ENCODE data around the gene SDR39U1.
"Not testable (repeated sequence)": the region's sequence is repeated elsewhere in the genome, so short reads cannot be mapped to it uniquely, and the experiment has no call there.

Gene SDR39U1, protein sequence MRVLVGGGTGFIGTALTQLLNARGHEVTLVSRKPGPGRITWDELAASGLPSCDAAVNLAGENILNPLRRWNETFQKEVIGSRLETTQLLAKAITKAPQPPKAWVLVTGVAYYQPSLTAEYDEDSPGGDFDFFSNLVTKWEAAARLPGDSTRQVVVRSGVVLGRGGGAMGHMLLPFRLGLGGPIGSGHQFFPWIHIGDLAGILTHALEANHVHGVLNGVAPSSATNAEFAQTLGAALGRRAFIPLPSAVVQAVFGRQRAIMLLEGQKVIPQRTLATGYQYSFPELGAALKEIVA

DNA sequence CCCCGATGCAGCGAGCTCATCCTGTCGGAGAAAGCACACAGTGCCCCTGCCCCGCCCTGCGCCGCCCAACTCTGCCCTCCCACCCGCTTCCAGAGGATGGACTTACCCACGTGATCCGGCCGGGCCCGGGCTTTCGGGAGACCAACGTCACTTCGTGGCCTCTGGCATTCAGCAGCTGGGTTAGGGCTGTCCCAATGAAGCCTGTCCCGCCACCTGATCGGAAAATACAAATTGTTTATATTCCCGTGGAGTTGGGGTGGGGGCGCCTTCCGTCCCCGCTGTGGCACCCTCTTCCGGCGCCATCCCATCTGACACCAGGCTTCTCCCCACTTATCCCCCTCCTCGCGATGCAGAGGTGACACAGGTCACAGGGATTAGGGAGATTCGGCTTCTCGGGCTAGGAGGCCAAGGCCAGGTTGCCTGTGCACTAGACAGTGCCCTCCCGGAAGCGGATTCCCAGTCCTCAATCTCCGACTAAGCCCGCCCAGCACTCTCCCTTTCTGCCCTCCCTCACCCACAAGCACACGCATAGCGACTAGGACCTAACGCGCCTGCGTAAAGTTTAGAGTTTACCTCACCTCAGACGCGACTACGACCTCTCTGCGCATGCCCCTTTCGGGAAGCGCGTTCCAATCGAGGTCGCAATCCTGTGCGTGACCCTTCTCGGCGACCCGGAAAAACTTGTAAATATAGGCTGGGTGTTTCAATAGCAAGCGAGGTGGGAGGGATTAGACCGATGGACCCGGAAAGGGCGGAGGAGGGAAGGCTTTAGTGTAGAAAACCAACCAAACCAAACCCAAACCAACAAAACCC is at the start of gene SDR39U1:
Gene SDR39U1, minus strand, starts transcription at position 537 of the 813 bp plus-strand sequence. Its CDS starts 7 bp downstream, at position 530.
- DNase-seq (ENCODE audit: low read depth, low spot score), result peak; percentile 98

- not testable (repeated sequence) for DNase-seq (ENCODE audit: low read depth, low spot score)
Observed at GRCh38 chr14:24491586-24492408, 49.2 kb upstream of the SDR39U1 start.

DNA sequence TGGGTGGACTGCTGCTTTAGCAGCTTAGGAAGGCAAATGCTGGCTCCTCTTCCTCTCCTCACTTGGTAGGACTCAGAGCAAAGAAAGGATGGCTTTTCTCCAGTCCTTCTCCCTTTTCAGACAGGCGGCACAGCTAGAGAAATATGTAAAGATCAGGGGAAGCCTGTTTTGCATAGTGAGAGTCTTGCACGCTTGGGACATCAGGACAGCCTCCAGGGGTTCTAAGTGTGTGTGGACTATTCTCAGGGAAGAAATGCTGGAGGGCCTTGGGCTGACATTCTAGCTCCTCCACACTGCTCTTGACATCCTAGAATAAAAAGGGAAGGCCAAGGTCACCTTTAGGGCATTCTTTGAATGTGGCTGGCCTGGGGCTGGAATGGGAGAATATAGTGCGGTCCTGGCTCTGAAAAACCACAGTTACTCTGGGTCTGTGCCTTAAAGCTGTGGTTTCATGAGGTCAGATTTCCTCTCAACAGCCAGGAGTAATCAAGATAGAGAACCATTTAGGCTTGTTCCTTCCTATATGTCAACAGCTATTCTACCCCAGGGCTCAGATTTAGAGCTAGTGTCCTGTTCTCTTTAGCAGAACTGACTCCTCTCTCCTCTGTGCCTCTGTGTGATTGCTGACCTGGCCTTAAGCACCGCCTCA is 41.2 kb upstream of the SDR39U1 start:
- no peak for DNase-seq (ENCODE audit: low read depth, low spot score)

DNA sequence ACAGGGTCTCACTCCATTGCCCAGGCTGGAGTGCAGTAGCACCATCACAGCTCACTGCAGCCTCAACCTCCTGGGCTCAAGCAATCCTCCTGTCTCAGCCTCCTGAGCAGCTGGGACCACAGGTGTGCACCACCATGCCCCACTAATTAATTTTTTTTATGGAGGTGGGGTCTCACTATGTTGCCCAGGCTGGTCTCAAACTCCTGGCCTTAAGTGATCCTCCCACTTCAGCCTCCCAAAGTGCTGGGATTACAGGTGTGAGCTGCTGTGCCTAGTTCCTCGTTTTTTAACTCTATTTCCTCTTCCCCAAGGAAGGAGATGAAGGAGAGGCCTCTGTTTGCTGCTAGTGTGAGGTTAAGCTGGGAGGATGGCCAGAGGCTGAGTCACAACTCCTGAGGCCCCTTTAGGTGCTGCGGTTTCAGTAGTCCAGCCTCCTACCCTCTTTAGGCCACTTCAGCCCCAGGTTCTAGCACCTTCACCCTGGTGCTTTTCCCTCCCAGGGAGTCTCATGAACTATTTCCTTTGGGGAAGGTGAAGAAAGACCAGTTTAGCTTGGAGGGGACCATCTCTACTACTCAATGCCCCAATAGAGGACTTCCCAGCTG is 40.2 kb upstream of the SDR39U1 start:
- not testable (repeated sequence) for DNase-seq (ENCODE audit: low read depth, low spot score)

- DNase-seq (ENCODE audit: low read depth, low spot score), result no peak
Observed at GRCh38 chr14:24481622-24482324, 39.2 kb upstream of the SDR39U1 start.

DNA sequence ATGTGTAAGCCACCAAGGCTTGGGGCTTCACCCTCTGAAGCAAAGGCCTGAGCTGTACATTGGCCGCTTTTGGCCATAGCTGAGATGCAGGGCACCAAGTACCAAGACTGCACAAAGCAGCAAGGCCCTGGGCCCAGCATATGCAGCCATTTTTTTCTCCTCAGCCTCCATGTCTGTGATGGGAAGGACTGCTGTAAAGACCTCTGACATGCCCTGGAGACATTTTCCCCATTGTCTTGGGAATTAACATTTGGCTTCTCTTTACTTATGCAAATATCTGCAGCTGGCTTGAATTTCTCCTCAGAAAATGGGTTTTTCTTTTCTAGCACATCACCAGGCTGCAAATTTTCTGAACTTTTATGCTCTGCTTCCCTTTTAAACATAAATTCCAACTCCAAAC is 37.4 kb upstream of the SDR39U1 start:
- DNase-seq (ENCODE audit: low read depth, low spot score), result not testable (repeated sequence)

GRCh38 chr14:24475261-24475660 is 32.7 kb upstream of the SDR39U1 start:
- DNase-seq (ENCODE audit: low read depth, low spot score), result no peak

DNA sequence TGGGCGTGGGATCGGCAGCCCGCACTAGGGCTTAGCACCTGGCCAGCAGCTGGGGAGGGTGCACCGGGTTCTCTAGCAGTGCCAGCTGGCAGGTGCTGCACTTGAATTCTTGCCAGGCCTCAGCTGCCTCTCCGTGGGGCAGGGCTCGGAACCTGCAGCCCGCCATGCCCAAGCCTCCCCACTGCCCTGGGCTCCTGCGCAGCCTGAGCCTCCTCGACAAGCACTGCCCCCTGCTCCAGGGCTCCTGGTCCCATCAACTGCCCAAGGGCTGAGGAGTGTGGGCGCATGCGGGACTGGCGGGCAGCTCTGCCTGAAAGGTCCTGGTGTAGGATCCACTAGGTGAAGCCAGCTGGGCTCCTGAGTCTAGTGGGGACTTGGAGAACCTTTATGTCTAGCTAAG is 30.6 kb upstream of the SDR39U1 start:
- no peak for DNase-seq (ENCODE audit: low read depth, low spot score)

GRCh38 chr14:24470450-24470849 is 27.9 kb upstream of the SDR39U1 start:
- DNase-seq (ENCODE audit: low read depth, low spot score), result not testable (repeated sequence)

GRCh38 chr14:24465805-24466204 is 23.2 kb upstream of the SDR39U1 start:
- no peak for DNase-seq (ENCODE audit: low read depth, low spot score)

GRCh38 chr14:24465368-24465767 is 22.8 kb upstream of the SDR39U1 start:
- DNase-seq (ENCODE audit: low read depth, low spot score), result no peak

DNA sequence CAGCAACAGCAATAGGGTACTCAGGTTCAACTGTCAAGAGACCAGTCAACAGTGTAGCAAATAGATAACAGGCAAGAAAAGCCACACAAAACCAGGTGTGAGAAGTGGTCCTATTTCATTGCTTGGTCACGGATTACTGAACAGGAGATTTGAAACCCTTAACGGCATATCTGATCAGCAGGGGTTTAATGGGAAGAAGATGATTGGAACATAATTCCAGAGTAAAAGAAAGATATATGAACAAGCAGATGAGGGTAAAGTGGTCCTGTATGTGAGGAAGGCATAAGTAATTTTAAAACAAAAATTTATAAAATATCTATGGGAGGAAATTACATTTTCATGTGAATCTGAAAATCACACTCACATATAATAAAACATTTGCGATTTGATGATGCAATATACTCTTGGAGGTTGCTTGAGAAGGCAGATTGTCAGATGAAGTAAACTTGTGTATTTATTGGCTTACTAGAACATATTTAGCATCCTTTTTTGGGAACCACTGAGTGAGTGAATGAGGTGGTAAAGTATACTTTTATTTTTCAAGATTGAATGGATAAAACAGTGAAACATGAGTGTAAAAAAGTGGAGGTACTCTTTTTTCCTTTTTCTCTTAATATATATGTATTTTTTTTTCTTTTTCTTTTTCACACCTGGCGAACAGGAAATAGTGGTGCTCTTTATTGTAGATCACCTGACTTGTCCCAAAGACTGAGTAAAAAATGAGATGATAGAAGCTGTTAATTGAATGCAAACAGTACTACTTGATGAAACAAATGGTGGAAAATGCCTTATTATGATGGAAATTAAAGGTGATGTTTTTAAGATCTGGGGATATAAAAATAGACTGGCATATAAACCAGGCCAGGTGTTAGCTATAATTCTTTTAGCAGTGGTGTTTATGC is 21.6 kb upstream of the SDR39U1 start:
- no peak for DNase-seq (ENCODE audit: low read depth, low spot score)

DNA sequence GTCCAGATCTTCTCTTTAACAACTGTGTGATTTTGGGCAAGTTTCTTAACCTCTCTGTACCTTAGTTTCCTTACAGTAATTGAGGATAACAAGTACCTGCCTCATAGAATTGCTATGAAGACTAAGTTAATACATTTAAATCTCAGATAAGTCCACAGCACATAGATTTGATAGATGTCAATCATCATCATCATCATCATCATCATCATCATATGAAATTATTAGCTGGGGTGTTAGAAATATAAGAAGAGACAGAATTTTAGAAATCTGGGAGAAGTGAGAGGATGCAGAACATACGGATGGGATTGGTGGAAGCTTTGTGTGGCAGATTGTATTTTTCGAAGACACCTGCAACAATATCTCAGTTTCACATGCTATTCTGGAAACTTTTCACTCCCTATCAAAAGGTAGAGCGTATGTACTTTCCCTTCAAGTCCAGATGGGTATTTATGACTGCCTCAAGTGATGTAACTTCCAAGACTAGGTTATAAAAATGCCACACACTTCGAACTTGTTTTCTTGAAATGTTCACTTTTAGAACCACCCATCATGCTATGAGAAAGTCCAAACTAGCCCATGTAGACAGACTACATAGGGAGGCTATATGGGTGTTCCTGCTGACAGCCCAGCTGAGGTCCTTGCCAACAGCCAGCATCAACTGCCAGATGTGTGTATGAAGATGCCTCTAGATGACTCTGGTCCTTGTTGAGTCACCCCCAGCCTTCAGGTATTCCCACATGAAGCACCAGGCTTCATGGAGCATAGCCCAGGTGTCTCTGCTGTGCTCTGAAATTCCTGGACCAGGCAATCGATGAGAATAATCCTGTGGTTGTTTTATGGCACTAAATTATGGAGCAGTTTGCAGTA is 20.7 kb upstream of the SDR39U1 start:
- no peak for DNase-seq (ENCODE audit: low read depth, low spot score)

DNA sequence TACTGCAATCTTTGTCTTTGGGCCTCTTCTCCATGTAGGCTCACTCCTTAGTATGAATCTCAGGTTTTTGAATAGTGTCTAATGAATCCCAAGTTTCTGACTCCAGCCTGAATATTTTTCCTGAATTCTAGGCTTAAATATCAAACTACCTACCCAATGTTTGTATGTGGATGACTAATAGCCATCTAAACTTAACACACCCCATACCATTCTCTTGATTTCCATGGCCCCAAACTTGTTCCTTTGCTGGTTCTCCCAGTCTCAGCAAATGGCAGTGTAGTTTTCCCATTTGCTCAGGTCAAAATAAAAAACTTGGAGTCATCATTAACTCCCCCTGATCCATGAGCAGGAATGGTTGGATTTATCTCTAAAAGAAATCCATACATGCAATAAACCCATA is 18.8 kb upstream of the SDR39U1 start:
- DNase-seq (ENCODE audit: low read depth, low spot score), result no peak

DNA sequence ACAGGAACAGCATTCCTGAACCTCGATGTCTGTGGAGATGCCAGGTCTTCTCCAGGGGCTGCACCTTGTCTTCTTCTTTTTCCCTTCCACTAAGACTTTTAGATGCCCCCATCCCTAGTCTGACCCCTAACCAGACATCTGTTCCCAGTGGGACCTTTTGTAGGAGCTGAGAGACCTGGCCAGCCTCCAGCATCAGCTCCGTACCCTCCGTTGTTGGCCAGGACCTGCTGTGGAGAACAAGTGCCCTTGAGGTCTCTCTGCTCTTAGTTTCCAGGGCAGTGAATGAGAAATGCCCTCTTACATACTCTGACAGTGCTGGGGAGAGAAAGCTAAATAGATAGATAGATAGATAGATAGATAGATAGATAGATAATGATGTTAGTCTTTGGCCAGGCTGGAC is 16.8 kb upstream of the SDR39U1 start:
- DNase-seq (ENCODE audit: low read depth, low spot score), result no peak

GRCh38 chr14:24458736-24459135 is 16.2 kb upstream of the SDR39U1 start:
- DNase-seq (ENCODE audit: low read depth, low spot score), result no peak

GRCh38 chr14:24456980-24457379 is 14.4 kb upstream of the SDR39U1 start:
- DNase-seq (ENCODE audit: low read depth, low spot score), result no peak

DNA sequence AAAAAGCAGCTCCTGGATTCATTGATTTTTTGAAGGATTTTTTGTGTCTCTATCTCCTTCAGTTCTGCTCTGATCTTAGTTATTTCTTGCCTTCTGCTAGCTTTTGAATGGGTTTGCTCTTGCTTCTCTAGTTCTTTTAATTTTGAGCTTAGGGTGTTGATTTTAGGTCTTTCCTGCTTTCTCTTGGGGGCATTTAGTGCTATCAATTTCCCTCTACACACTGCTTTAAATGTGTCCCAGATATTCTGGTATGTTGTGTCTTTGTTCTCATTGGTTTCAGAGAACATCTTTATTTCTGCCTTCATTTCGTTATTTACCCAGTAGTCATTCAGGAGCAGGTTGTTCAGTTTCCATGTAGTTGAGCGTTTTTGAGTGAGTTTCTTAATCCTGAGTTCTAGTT is 8.3 kb upstream of the SDR39U1 start:
- DNase-seq (ENCODE audit: low read depth, low spot score), result not testable (repeated sequence)
